GM19467 (cell line): ENCODE measurements around the gene PTPN23.

Source experiments
- ATAC-seq: cut with Tn5 transposase; IDR thresholded peaks from one replicate; pipeline ENCODE4 v1.9.1; 2021; ENCODE audit warnings: mild to moderate bottlenecking, moderate library complexity; ENCODE audit not compliant: unreplicated experiment

PTPN23 gene

DNA sequence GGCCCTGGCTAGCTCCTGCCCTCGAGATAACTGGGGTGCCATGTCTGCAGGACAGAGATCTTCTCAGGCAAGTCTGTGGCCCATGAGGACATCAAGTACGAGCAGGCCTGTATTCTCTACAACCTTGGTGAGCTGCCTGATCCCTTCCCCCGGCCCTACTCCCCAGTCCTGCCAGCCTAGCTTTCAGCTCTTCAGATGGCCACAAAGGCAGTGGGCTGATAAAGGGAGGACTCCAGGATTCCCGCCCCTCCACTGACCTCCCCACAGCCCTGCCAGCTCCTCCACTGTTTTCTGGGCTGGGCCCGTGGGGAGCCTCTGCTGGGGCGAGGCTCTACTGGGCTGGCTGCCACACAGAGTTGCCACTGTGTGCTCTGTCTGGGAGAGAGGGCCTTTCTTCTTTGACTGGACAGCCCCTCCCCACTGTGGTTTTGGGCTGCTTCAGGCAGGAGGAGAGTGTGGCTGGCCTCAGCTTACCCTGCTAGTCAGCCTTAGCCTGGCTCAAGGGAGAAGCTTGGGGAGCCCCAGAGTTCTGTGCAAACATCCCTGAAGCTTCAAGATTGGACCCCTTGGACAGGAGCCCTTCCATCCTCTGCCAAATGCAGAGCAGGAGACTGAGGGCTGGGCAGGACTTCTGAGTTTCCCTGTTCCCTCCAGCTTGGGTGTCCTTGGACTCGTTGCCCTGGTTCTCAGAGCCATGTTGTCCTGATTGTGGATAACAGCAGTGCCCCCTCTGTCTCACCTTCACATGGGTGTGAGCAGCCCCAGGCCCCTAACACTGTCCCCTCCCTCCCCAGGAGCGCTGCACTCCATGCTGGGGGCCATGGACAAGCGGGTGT is 24.4 kb downstream of the PTPN23 start:
- no peak for ATAC-seq

DNA sequence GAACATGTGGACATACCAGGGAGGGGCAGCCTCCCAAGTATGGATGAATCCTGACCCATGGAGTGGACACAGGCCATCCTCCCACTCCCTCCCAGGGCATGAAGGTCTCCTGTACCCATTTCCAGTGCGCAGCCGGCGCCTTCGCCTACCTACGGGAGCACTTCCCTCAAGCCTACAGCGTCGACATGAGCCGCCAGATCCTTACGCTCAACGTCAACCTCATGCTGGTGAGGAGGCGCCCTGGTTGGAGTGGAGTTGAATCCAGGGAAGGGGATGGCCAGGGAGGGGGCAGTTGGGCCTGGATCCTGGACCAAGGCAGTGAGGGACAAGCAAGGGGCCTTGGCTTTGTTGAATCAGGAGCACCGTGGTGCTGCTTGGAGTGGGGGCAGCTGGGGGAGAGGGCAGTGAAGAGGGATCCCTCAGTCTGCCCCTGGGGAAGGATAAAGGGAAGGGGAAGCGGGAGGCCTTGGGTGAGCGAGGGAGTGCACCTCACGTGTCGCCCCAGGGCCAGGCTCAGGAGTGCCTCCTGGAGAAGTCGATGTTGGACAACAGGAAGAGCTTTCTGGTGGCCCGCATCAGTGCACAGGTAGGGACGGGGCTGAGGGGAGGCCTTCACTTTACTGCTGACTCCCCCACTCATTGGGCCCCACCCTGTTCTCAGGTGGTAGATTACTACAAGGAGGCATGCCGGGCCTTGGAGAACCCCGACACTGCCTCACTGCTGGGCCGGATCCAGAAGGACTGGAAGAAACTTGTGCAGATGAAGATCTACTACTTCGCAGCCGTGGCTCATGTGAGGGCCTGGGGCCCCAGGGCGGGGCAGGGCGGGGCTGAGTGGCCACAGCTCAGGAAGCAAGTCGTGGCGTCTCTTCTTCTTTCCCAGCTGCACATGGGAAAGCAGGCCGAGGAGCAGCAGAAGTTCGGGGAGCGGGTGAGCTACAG is 25.3 kb downstream of the PTPN23 start:
- no peak for ATAC-seq

- ATAC-seq = no peak
Observed at GRCh38 chr3:47406762-47407149, 25.9 kb downstream of the PTPN23 start.

GRCh38 chr3:47407237-47407636 is 26.4 kb downstream of the PTPN23 start:
- no peak for ATAC-seq

DNA sequence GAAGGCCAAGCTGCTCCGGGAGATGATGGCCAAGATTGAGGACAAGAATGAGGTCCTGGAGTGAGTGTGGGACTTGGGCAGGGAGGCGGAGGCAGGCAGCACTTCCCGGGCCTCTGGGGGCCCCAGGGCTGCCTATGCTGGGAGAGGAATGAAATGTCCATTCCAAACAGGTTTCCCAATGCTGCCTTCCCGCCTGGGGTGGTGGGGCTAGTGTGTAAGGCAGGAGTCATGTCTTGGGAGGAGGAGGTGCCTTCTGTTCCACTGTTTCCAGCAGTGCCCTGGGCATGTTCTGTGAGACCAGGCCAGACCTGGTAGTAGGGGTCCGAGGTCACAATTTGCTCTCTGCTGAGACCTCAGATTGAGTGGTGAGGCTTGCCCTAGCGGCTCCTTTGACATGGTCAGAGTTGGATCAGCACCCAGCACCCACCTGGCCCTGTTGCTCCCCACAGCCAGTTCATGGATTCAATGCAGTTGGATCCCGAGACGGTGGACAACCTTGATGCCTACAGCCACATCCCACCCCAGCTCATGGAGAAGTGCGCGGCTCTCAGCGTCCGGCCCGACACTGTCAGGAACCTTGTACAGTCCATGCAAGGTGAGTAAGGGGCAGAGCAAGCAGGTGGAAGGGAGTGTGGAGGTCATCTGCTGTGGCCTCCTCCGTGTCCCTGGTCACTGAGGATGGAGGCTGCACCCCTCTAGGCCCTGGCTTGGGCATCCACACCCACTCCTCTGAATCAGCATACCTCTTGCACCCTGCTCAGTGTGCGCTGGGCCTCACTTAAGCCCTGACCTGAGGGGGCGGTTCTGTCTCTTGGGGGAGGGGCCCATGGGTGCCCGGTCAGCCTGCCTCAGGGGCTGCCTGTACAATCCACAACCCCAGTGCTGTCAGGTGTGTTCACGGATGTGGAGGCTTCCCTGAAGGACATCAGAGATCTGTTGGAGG is 27.3 kb downstream of the PTPN23 start:
- no peak for ATAC-seq

- ATAC-seq = no peak
Observed at GRCh38 chr3:47408839-47409229, 28.0 kb downstream of the PTPN23 start.

DNA sequence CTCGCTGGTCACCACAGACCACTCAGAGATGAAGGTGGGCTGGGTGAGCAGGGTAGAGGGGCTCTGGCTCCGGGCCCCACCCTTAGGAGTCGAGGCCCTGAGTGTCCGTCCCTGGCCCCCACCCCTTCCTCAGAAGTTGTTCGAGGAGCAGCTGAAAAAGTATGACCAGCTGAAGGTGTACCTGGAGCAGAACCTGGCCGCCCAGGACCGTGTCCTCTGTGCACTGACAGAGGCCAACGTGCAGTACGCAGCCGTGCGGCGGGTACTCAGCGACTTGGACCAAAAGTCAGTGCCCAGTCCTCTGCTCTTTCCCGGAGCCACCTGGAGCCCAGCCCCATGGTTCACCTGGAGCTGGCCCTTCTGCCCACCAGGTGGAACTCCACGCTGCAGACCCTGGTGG is 28.5 kb downstream of the PTPN23 start:
- no peak for ATAC-seq

- no peak for ATAC-seq
Observed at GRCh38 chr3:47409688-47410416, 29.0 kb downstream of the PTPN23 start.

GRCh38 chr3:47410417-47410720 is 29.5 kb downstream of the PTPN23 start:
- ATAC-seq = no peak

DNA sequence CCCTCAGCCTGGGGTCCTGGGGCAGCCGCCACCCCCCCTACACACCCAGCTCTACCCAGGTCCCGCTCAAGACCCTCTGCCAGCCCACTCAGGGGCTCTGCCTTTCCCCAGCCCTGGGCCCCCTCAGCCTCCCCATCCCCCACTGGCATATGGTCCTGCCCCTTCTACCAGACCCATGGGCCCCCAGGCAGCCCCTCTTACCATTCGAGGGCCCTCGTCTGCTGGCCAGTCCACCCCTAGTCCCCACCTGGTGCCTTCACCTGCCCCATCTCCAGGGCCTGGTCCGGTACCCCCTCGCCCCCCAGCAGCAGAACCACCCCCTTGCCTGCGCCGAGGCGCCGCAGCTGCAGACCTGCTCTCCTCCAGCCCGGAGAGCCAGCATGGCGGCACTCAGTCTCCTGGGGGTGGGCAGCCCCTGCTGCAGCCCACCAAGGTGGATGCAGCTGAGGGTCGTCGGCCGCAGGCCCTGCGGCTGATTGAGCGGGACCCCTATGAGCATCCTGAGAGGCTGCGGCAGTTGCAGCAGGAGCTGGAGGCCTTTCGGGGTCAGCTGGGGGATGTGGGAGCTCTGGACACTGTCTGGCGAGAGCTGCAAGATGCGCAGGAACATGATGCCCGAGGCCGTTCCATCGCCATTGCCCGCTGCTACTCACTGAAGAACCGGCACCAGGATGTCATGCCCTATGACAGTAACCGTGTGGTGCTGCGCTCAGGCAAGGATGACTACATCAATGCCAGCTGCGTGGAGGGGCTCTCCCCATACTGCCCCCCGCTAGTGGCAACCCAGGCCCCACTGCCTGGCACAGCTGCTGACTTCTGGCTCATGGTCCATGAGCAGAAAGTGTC is 30.2 kb downstream of the PTPN23 start:
- ATAC-seq = no peak

- ATAC-seq = no peak
Observed at GRCh38 chr3:47411696-47412452, 31.1 kb downstream of the PTPN23 start.

DNA sequence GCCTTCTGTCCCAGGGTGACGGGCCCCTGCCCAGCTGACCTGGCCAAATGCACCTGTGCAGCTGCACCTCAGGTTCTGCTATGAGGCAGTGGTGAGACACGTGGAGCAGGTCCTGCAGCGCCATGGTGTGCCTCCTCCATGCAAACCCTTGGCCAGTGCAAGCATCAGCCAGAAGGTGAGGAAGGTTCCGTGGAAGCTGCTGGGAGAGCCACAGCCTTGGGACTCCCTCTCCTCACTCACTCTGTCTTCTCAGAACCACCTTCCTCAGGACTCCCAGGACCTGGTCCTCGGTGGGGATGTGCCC is 31.6 kb downstream of the PTPN23 start:
- no peak for ATAC-seq

DNA sequence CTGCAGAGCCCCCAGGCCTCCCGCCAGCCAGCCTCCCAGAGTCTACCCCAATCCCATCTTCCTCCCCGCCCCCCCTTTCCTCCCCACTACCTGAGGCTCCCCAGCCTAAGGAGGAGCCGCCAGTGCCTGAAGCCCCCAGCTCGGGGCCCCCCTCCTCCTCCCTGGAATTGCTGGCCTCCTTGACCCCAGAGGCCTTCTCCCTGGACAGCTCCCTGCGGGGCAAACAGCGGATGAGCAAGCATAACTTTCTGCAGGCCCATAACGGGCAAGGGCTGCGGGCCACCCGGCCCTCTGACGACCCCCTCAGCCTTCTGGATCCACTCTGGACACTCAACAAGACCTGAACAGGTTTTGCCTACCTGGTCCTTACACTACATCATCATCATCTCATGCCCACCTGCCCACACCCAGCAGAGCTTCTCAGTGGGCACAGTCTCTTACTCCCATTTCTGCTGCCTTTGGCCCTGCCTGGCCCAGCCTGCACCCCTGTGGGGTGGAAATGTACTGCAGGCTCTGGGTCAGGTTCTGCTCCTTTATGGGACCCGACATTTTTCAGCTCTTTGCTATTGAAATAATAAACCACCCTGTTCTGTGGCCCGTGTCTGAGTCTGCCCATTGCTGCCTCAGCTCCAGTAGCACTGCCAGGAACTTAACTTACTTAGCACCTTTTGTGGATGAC is 32.2 kb downstream of the PTPN23 start:
- ATAC-seq = no peak

GRCh38 chr3:47413751-47414150 is 32.9 kb downstream of the PTPN23 start:
- no peak for ATAC-seq

DNA sequence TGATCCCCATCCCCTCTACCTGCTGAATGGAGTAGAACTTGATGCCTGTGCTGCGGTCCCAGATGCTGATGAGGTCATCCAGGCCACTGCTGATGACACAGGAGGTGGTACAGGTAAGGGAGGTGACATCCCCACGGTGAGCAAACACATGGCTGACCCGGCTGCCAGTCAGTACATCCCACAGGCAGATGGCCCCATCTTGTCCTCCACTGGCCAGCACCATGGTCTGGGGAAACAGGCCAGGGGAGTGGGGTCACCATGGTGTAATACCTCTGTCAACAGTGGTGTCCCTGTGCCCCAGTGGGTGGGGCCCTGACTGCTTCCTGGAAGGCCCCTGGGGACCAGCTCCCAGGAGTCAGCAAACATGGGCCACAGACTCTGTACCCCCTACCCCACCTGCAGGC is 33.3 kb downstream of the PTPN23 start:
- no peak for ATAC-seq

DNA sequence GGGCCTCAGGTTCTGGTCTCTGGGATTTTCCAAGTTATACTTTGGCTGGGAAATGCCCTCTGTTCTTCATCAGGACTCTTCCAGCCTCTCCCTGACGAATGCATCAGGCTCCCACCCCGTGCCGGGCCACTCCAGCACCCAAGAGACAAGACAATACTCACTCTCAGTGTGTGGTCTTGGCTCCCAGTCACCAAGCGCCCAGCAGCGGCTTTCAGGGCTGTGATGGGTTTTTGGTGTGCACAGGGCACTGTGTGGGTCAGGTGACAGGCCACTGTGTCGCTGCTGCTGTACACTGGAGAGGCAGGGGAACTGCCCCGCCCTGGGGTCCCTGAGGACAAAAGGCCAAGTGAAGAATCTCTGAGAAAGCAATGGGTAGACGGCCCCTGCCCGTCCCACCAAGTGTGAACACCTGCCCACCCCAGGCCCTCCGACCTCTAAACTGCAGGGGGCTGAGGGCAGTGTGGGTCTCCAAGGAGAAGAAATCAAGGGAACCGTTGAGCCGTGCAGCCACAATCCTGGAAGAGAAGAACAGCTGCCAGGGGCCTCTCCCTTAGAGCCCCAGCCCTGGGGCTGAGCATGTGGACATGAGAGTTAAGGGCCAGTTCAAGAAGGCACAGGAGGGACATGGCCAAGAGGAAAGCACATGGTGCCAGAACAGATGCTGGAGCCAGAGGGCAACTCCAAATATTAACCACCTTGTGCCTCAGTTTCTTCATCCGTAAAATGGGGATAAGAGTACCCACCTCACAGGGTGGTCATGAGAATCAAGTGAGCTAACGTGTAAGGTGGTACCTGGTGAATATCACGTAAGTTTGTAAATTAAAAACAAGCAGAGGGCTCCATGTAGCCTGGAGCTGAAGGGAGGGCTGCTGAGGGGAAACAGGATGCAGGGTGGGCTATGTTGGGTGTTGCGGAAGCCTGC is 34.1 kb downstream of the PTPN23 start:
- ATAC-seq = no peak

DNA sequence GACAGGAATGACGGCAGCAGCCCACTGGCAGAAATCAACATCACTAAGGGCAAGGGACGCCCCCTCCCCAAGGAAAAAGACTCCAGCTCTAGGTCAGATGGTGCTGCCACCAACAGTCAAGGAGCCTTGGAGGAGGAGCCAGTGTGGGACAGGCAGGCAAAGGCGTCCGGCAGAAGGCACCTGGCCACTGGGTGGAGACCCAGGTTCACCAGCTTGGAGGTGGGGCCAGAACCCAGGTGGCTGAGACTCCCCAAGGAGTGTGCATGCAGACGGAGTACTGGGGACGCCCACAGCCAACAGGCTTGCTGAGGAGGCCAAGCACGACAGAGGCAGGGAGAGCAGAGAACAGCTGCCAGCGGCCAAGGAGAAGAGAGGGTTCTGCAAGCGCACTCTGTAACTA is 35.2 kb downstream of the PTPN23 start:
- no peak for ATAC-seq
